Muscle layer of colon (tissue), 2 donors: ENCODE data around the gene OR52N5.

Source experiments
- H3K27ac ChIP-seq: one replicate; pipeline ENCODE4 v1.7.0; 2013; ENCODE audit warnings: low read depth, mild to moderate bottlenecking, low read length, moderate library complexity
- H3K27me3 ChIP-seq, 2 donors: one replicate each; pipeline ENCODE4 v1.7.0; 2013; ENCODE audit warnings: low read length in 2 of 2, mild to moderate bottlenecking in 2 of 2; ENCODE audit not compliant: insufficient read depth in 2 of 2, control insufficient read depth in 1 of 2
- H3K36me3 ChIP-seq: one replicate; pipeline ENCODE4 v1.7.0; 2013; ENCODE audit warnings: mild to moderate bottlenecking, low read length; ENCODE audit not compliant: insufficient read depth
- H3K4me1 ChIP-seq: one replicate; pipeline ENCODE4 v1.7.0; 2013; ENCODE audit warnings: mild to moderate bottlenecking, low read length; ENCODE audit not compliant: insufficient read depth
- H3K4me3 ChIP-seq, 2 donors: one replicate each; pipeline ENCODE4 v1.7.0; 2013; ENCODE audit warnings: low read length in 2 of 2, low read depth in 1 of 2, mild to moderate bottlenecking in 1 of 2, moderate library complexity in 1 of 2
- H3K9ac ChIP-seq: one replicate; pipeline ENCODE4 v1.7.0; 2013; ENCODE audit warnings: low read length
- H3K9me3 ChIP-seq: one replicate; pipeline ENCODE4 v1.7.0; 2013; ENCODE audit warnings: mild to moderate bottlenecking, low read length
- donor health status: abdominal sarcoma.
- donor health status: Adenocarcinoma of cecum.

OR52N5 gene

GRCh38 chr11:5767056-5767455, 16.1 kb downstream of the OR52N5 start:
- no peak overlapping the region for H3K4me3 ChIP-seq
- H3K27me3 ChIP-seq: no peaks in the 10 kb centered on the region
- H3K4me1 ChIP-seq: no peaks in the 10 kb centered on the region
- no peak overlapping the region for H3K27ac ChIP-seq
- no peak overlapping the region for H3K9ac ChIP-seq
- no peaks in the 10 kb centered on the region for H3K36me3 ChIP-seq
- no peaks in the 10 kb centered on the region for H3K9me3 ChIP-seq

- H3K36me3 ChIP-seq: no peaks in the 10 kb centered on the region
- no peaks in the 10 kb centered on the region for H3K9me3 ChIP-seq
- no peak within 1 kb of the TSS for H3K9ac ChIP-seq
- no peaks in the 10 kb centered on the region for H3K27me3 ChIP-seq
- no peak within 1 kb of the TSS for H3K27ac ChIP-seq
- H3K4me1 ChIP-seq: no peaks in the 10 kb centered on the region
- H3K4me3 ChIP-seq: no peak within 1 kb of the TSS
Observed at GRCh38 chr11:5753943-5754342, 29.2 kb downstream of the OR52N5 start, which contains the start of gene OR52N4. Gene OR52N4, plus strand, starts transcription at chr11:5754243. Its CDS starts 498 bp downstream, at chr11:5754741.

GRCh38 chr11:5749836-5750235, 33.3 kb downstream of the OR52N5 start:
- H3K4me1 ChIP-seq: no peaks in the 10 kb centered on the region
- H3K9ac ChIP-seq: no peak overlapping the region
- no peaks in the 10 kb centered on the region for H3K36me3 ChIP-seq
- no peak overlapping the region for H3K27ac ChIP-seq
- H3K27me3 ChIP-seq: no peaks in the 10 kb centered on the region
- no peaks in the 10 kb centered on the region for H3K9me3 ChIP-seq
- H3K4me3 ChIP-seq: no peak overlapping the region

GRCh38 chr11:5746614-5747013, 36.5 kb downstream of the OR52N5 start:
- Histone ChIP-seq H3K4me3 (no peak overlapping the region), H3K36me3 (no peaks in the 10 kb centered on the region), H3K9ac (no peak overlapping the region), H3K4me1 (no peaks in the 10 kb centered on the region), H3K27ac (no peak overlapping the region), H3K27me3 (no peaks in the 10 kb centered on the region), H3K9me3 (peaks cover 1% of the 10 kb centered on the region)

GRCh38 chr11:5738431-5738830, 44.7 kb downstream of the OR52N5 start:
- no peak overlapping the region for H3K27ac ChIP-seq
- no peak overlapping the region for H3K4me3 ChIP-seq

GRCh38 chr11:5737670-5738392, 45.3 kb downstream of the OR52N5 start:
- Histone ChIP-seq H3K4me1 (no peaks in the 10 kb centered on the region), H3K27ac (no peak overlapping the region), H3K36me3 (no peaks in the 10 kb centered on the region)

More at GRCh38 chr11:5738431-5738830, 44.7 kb downstream of the OR52N5 start:
- no peaks in the 10 kb centered on the region for H3K36me3 ChIP-seq
- H3K9ac ChIP-seq: no peak overlapping the region
- no peaks in the 10 kb centered on the region for H3K27me3 ChIP-seq
- H3K4me1 ChIP-seq: no peaks in the 10 kb centered on the region
- H3K9me3 ChIP-seq: peaks cover 4% of the 10 kb centered on the region

GRCh38 chr11:5737091-5737490, 46.1 kb downstream of the OR52N5 start:
- no peak overlapping the region for H3K27ac ChIP-seq
- H3K27me3 ChIP-seq: no peaks in the 10 kb centered on the region
- H3K9ac ChIP-seq: no peak overlapping the region
- no peaks in the 10 kb centered on the region for H3K4me1 ChIP-seq
- H3K9me3 ChIP-seq: peaks cover 4% of the 10 kb centered on the region
- H3K36me3 ChIP-seq: no peaks in the 10 kb centered on the region
- H3K4me3 ChIP-seq: no peak overlapping the region

More at GRCh38 chr11:5737670-5738392, 45.3 kb downstream of the OR52N5 start:
- H3K27me3 ChIP-seq: no peaks in the 10 kb centered on the region
- peaks cover 4% of the 10 kb centered on the region for H3K9me3 ChIP-seq
- no peak overlapping the region for H3K9ac ChIP-seq
- no peak overlapping the region for H3K4me3 ChIP-seq

- H3K4me1 ChIP-seq: no peaks in the 10 kb centered on the region
- H3K9me3 ChIP-seq: peaks cover under 1% of the 10 kb centered on the region
- H3K27me3 ChIP-seq: no peaks in the 10 kb centered on the region
- H3K27ac ChIP-seq: no peak within 1 kb of the TSS
- H3K36me3 ChIP-seq: no peaks in the 10 kb centered on the region
- H3K4me3 ChIP-seq: no peak within 1 kb of the TSS
- H3K9ac ChIP-seq: no peak within 1 kb of the TSS
Observed at GRCh38 chr11:5736396-5736795, 46.8 kb downstream of the OR52N5 start, which contains the start of gene OR56B1. Gene OR56B1, plus strand, starts transcription at chr11:5736448. Its CDS starts 69 bp downstream, at chr11:5736517.

GRCh38 chr11:5727691-5728090, 55.5 kb downstream of the OR52N5 start:
- H3K27ac ChIP-seq: no peak overlapping the region
- H3K9me3 ChIP-seq: no peaks in the 10 kb centered on the region
- no peak overlapping the region for H3K9ac ChIP-seq
- no peaks in the 10 kb centered on the region for H3K4me1 ChIP-seq
- H3K27me3 ChIP-seq: no peaks in the 10 kb centered on the region
- H3K36me3 ChIP-seq: no peaks in the 10 kb centered on the region
- H3K4me3 ChIP-seq: no peak overlapping the region

GRCh38 chr11:5726351-5726750, 56.8 kb downstream of the OR52N5 start:
- Histone ChIP-seq H3K27me3 (no peaks in the 10 kb centered on the region), H3K4me1 (no peaks in the 10 kb centered on the region), H3K4me3 (no peak overlapping the region), H3K9me3 (no peaks in the 10 kb centered on the region), H3K27ac (no peak overlapping the region), H3K36me3 (no peaks in the 10 kb centered on the region), H3K9ac (no peak overlapping the region)
